Naive thymus-derived CD8-positive, alpha-beta T cell (primary cell): Measurements from ENCODE around the gene SLC43A1. TPM values are rescaled to one million over a fixed set of nuclear protein-coding genes. Genes with fewer than 3 reads are reported as not detected.
A peak's percentile ranks its signal among the peaks of the same experiment; 100 is the strongest.

Experiments used
- ATAC-seq, 2 donors: fragments of 150-1000 bp; cut with Tn5 transposase in 1 of 2; sonication (Bioruptor Pico), chemical (Tn5 transposase) in 1 of 2; 1 replicate in 1 of 2; 2 replicates in 1 of 2; pipeline ENCODE4 v1.10.0; 2021; ENCODE audit warnings: mild to moderate bottlenecking in 2 of 2, moderate library complexity in 2 of 2
- POLR2A ChIA-PET: fragments of 350-600 bp; sonication (Branson Sonifier 250); formaldehyde crosslinking; loops from one replicate; lab custom pipeline; 2021; ENCODE audit warnings: antibody characterized with exemption; lab: Charles Lee
- DNase-seq, 10 donors: peaks; one replicate each; pipeline versions ENCODE4 v3.0.0 to v3.0.0-alpha.2; 2020 to 2022
- H3K27ac Mint-ChIP-seq, 10 donors: one replicate each; pipeline ENCODE4 v1.8.0; 2020 to 2022; ENCODE audit warnings: mild to moderate bottlenecking in 10 of 10, mixed read lengths in 10 of 10, moderate library complexity in 4 of 10, inconsistent platforms in 1 of 10
- H3K27me3 Mint-ChIP-seq, 5 donors: one replicate each; pipeline ENCODE4 v1.8.0; 2021 to 2022; ENCODE audit warnings: mixed read lengths in 5 of 5
- H3K36me3 Mint-ChIP-seq, 3 donors: one replicate each; pipeline ENCODE4 v1.8.0; 2020 to 2022; ENCODE audit warnings: mixed read lengths in 3 of 3, mild to moderate bottlenecking in 2 of 3, inconsistent platforms in 1 of 3
- H3K4me1 Mint-ChIP-seq, 4 donors: one replicate each; pipeline ENCODE4 v1.8.0; 2021 to 2022; ENCODE audit warnings: mixed read lengths in 4 of 4
- H3K4me3 Mint-ChIP-seq, 10 donors: one replicate each; pipeline ENCODE4 v1.8.0; 2020 to 2022; ENCODE audit warnings: mild to moderate bottlenecking in 10 of 10, mixed read lengths in 10 of 10, moderate library complexity in 6 of 10, inconsistent platforms in 1 of 10
- H3K9me3 Mint-ChIP-seq, 9 donors: one replicate each; pipeline ENCODE4 v1.8.0; 2020 to 2022; ENCODE audit warnings: mixed read lengths in 9 of 9, mild to moderate bottlenecking in 3 of 9, inconsistent platforms in 1 of 9, moderate library complexity in 1 of 9
- polyA plus RNA-seq, 3 donors: library from polyadenylated mRNA; unstranded; fragments of 300-500 nt; fragmentation: Illumina TruSeq; gene quantifications; one replicate each; pipeline ENCODE4 v1.2.3, GENCODE V29; 2021
- total RNA-seq, 8 experiments: library from RNA in 2 of 8; stranded (reverse) in 2 of 8; gene quantifications; one replicate each; pipeline ENCODE4 v1.2.3 and lab custom pipeline; 2021 to 2026

The SLC43A1 gene
- total and polyA plus RNA-seq, 5 experiments from 2014 or later = 15.3 to 27.8 (median 23.2) TPM

GRCh38 chr11:57481915-57482781, 33.4 kb downstream of the SLC43A1 start:
- Mint-ChIP-seq H3K4me3 (peak overlapping the region in 6 of 10 donors; percentile 25 to 56 (median 38)), H3K4me1 (peaks cover 4 to 30% (median 12%) of the 10 kb centered on the region in 4 donors), H3K36me3 (peaks cover 5 to 30% (median 23%) of the 10 kb centered on the region in 3 donors), H3K9me3 (no peaks in the 10 kb centered on the region), H3K27me3 (peaks cover 4 to 19% (median 8%) of the 10 kb centered on the region in 5 donors), H3K27ac (peak overlapping the region in 1 of 10 donors; percentile 43)
- POLR2A ChIA-PET = interaction anchor here (1.0 to 1.9 kb wide), 2 partner anchors 21 to 25 kb away, joined by 3 to 5 read pairs; partner anchors contain the start of gene RTN4RL2
- ATAC-seq (no peak), DNase-seq (no peak)

- no peak for DNase-seq
- H3K27me3 Mint-ChIP-seq = peaks cover 4 to 18% (median 8%) of the 10 kb centered on the region in 5 donors
- ATAC-seq = no peak
- H3K4me3 Mint-ChIP-seq = peak overlapping the region in 5 of 10 donors; percentile 33 to 56 (median 48)
- no peaks in the 10 kb centered on the region for H3K9me3 Mint-ChIP-seq
- H3K27ac Mint-ChIP-seq = peak overlapping the region in 2 of 10 donors; percentile 14 to 16
- peaks cover 5 to 26% (median 21%) of the 10 kb centered on the region in 3 donors for H3K36me3 Mint-ChIP-seq
- peaks cover 8 to 33% (median 17%) of the 10 kb centered on the region in 4 donors for H3K4me1 Mint-ChIP-seq
- POLR2A ChIA-PET = interaction anchor here (1.9 kb wide), 1 partner anchor 24 kb away, joined by 5 read pairs; no protein-coding TSS in a partner anchor
Measured at GRCh38 chr11:57481315-57481714, 34.2 kb downstream of the SLC43A1 start.

- H3K4me3 Mint-ChIP-seq = peak overlapping the region in 3 of 10 donors; percentile 9 to 39 (median 35)
- ATAC-seq (peak in 1 of 2 donors; percentile 38), DNase-seq (peak in 8 of 10 donors; percentile 30 to 55 (median 46))
- H3K27ac Mint-ChIP-seq = peak overlapping the region in 4 of 10 donors; percentile 13 to 57 (median 42)
- POLR2A ChIA-PET = interaction anchor here (1.9 kb wide), 1 partner anchor 23 kb away, joined by 5 read pairs; no protein-coding TSS in a partner anchor
- peaks cover 11 to 40% (median 23%) of the 10 kb centered on the region in 4 donors for H3K4me1 Mint-ChIP-seq
- H3K27me3 Mint-ChIP-seq = peaks cover 2 to 13% (median 8%) of the 10 kb centered on the region in 5 donors
- peaks cover 2 to 19% (median 13%) of the 10 kb centered on the region in 3 donors for H3K36me3 Mint-ChIP-seq
- H3K9me3 Mint-ChIP-seq = no peaks in the 10 kb centered on the region
Measured at GRCh38 chr11:57480409-57481137, 34.9 kb downstream of the SLC43A1 start.

DNA sequence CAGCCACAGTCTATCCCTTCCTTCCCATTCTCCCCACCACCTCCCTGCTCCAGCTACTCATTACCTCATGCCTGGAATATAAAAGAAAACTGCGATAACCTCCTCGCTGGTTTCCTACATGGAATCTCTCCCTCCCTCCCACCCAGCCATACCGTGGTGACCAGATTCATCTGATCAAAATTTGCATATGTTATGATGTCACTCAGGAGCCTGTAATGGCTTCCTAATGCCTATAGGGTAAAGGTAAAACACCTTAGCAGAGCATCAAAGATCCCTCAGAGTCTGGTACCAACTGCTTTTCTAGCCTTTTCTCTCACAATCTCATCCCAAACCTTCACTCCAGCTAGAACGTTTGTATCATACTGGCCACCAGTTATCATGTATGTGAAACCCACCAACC, 35.6 kb downstream of the SLC43A1 start:
- POLR2A ChIA-PET = no interaction called here
- Mint-ChIP-seq H3K9me3 (no peaks in the 10 kb centered on the region), H3K4me3 (peak overlapping the region in 1 of 10 donors; percentile 35), H3K27me3 (peaks cover under 1 to 7% (median 6%) of the 10 kb centered on the region in 5 donors), H3K27ac (peak overlapping the region in 2 of 10 donors; percentile 53 to 57), H3K36me3 (peaks cover 0 to 12% (median 8%) of the 10 kb centered on the region in 3 donors), H3K4me1 (peaks cover 13 to 46% (median 28%) of the 10 kb centered on the region in 4 donors)
- DNase-seq (no peak), ATAC-seq (peak in 1 of 2 donors; percentile 31)

- ATAC-seq (no peak), DNase-seq (no peak)
- POLR2A ChIA-PET = interaction anchor here (1.5 kb wide), 1 partner anchor 19 kb away, joined by 4 read pairs; the partner anchor contains the start of gene RTN4RL2
- peaks cover 0 to 5% (median 0%) of the 10 kb centered on the region in 5 donors for H3K27me3 Mint-ChIP-seq
- peaks cover 0 to 5% (median 2%) of the 10 kb centered on the region in 3 donors for H3K36me3 Mint-ChIP-seq
- H3K9me3 Mint-ChIP-seq = no peaks in the 10 kb centered on the region
- peak overlapping the region in 1 of 10 donors; percentile 29 for H3K4me3 Mint-ChIP-seq
- peak overlapping the region in 1 of 10 donors; percentile 60 for H3K27ac Mint-ChIP-seq
- H3K4me1 Mint-ChIP-seq = peaks cover 17 to 47% (median 36%) of the 10 kb centered on the region in 4 donors
Measured at GRCh38 chr11:57479021-57479663, 36.4 kb downstream of the SLC43A1 start.

DNA sequence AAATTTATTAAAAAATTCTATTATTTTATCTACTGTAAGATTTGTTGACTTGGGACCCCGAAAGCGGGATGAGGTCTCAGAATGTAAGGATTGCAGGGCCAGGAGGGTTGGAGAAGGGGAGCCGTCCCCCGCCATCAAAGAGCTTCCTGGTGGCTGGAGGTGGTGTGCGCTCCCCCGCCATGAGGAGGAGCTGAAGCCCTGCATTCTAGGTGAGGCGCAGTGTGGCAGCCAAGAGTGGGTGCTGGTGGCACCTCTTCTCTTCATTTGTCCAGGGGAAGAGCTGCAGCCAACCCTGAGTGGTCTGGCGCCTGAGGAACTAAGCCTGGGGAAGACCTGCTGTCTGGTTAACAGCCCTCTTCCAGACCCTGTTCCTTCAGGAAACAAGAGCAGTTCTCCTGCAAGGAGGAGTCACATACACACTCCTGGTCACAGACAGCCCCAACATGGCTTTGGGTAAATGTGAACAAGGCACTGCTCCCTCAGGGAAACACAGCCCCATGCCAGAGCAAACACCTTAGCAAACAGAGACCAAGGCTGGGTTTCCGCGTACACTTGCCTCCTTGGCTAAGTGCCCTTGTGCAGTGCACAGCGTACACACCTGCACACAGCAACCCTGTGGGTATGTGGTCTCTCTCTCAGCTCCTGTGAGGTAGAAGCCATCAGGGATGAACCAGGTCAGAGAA, 37.9 kb downstream of the SLC43A1 start:
- POLR2A ChIA-PET = interaction anchor here (1.2 to 1.5 kb wide), 3 partner anchors 18 to 37 kb away, joined by 3 to 8 read pairs (median 4); partner anchors contain the start of gene RTN4RL2
- Mint-ChIP-seq H3K9me3 (no peaks in the 10 kb centered on the region), H3K4me1 (peaks cover 22 to 58% (median 44%) of the 10 kb centered on the region in 4 donors), H3K27ac (peak overlapping the region in 3 of 10 donors; percentile 20 to 65 (median 41)), H3K27me3 (peaks cover 0 to 5% (median 0%) of the 10 kb centered on the region in 5 donors), H3K4me3 (peak overlapping the region; percentile 3 to 88 (median 82)), H3K36me3 (peaks cover 0 to 2% (median 0%) of the 10 kb centered on the region in 3 donors)
- DNase-seq (no peak), ATAC-seq (no peak)

DNA sequence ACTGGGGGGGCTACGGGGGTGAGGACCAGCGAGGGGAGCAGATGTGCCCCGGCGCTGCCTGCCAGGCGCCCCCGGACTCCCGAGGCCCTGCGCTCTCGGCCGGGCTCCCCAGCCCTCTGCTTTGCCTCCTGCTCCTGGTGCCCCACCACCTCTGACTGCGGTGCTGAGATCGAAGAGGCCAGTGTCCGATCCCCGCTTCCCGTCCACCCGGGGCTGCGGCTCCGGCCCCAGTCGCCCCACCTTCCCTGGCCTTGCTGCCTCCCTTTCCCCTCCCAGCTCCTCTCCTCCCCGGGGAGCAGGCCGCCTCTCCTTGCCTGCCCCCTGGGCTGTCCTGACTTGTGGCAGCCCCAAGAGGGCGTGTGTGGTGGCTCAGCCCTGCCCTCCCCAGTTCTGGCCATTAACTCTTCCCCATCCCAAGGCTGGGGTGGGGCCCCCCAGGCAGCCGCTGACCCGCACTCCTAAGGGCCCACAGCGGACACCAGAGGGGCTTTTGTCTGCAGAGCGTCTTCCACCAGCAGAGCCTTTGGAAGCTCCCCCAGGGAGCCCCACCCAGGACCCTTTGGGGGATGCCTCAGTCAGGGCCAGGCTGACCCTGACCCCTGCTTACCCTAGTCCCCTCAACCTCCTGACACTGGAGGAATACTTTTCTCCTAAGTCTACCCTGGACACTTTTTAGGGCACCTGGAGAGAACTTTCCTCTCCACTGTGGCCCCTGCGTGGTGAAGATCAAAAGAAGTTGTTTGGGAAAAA, 38.6 kb downstream of the SLC43A1 start:
- Mint-ChIP-seq H3K36me3 (peaks cover 0 to 2% (median 0%) of the 10 kb centered on the region in 3 donors), H3K4me1 (peaks cover 22 to 55% (median 42%) of the 10 kb centered on the region in 4 donors), H3K27me3 (peaks cover 0 to 4% (median 0%) of the 10 kb centered on the region in 5 donors), H3K9me3 (no peaks in the 10 kb centered on the region), H3K27ac (peak overlapping the region in 8 of 10 donors; percentile 20 to 86 (median 68)), H3K4me3 (peak overlapping the region; percentile 63 to 88 (median 82))
- ATAC-seq (peak; percentile 54 to 59), DNase-seq (peak in 3 of 10 donors; percentile 30 to 39 (median 31))
- POLR2A ChIA-PET = interaction anchor here (0.6 to 1.5 kb wide), 5 partner anchors 19 to 141 kb away, joined by 3 to 8 read pairs (median 3); partner anchors contain the start of gene SSRP1

- H3K27ac Mint-ChIP-seq = peak overlapping the region in 6 of 10 donors; percentile 20 to 70 (median 45)
- ATAC-seq (peak; percentile 50 to 69), DNase-seq (peak in 6 of 10 donors; percentile 28 to 58 (median 34))
- H3K4me3 Mint-ChIP-seq = peak overlapping the region; percentile 74 to 88 (median 82)
- H3K4me1 Mint-ChIP-seq = peaks cover 21 to 51% (median 41%) of the 10 kb centered on the region in 4 donors
- POLR2A ChIA-PET = interaction anchor here (0.6 to 1.5 kb wide), 5 partner anchors 19 to 140 kb away, joined by 3 to 8 read pairs (median 3); partner anchors contain the start of gene SSRP1
- no peaks in the 10 kb centered on the region for H3K36me3 Mint-ChIP-seq
- no peaks in the 10 kb centered on the region for H3K9me3 Mint-ChIP-seq
- peaks cover 0 to 3% (median 0%) of the 10 kb centered on the region in 5 donors for H3K27me3 Mint-ChIP-seq
Measured at GRCh38 chr11:57476047-57476756, 39.3 kb downstream of the SLC43A1 start.

GRCh38 chr11:57475671-57476046, 39.8 kb downstream of the SLC43A1 start:
- POLR2A ChIA-PET = interaction anchor here (1.5 kb wide), 1 partner anchor 18 kb away, joined by 8 read pairs; no protein-coding TSS in a partner anchor

More at GRCh38 chr11:57475671-57476046, 39.8 kb downstream of the SLC43A1 start:
- Mint-ChIP-seq H3K4me3 (peak overlapping the region; percentile 74 to 86 (median 80)), H3K4me1 (peaks cover 21 to 51% (median 40%) of the 10 kb centered on the region in 4 donors), H3K36me3 (no peaks in the 10 kb centered on the region), H3K27ac (peak overlapping the region in 6 of 10 donors; percentile 20 to 70 (median 45)), H3K27me3 (peaks cover 0 to 1% (median 0%) of the 10 kb centered on the region in 5 donors), H3K9me3 (no peaks in the 10 kb centered on the region)
- ATAC-seq (no peak), DNase-seq (peak in 1 of 10 donors; percentile 18)
